Erythroblast (primary cell): ENCODE measurements around the gene SLC4A8.

Source experiments
- GATA1 ChIP-seq: IDR thresholded peaks from 2 replicates; pipeline ENCODE4 v1.6.1; 2011; ENCODE audit warnings: low read depth, mild to moderate bottlenecking, control low read depth, low read length, moderate library complexity
- POLR2A ChIP-seq: IDR thresholded peaks from 2 replicates; pipeline ENCODE4 v1.6.1; 2011; ENCODE audit warnings: mild to moderate bottlenecking, low read length

DNA sequence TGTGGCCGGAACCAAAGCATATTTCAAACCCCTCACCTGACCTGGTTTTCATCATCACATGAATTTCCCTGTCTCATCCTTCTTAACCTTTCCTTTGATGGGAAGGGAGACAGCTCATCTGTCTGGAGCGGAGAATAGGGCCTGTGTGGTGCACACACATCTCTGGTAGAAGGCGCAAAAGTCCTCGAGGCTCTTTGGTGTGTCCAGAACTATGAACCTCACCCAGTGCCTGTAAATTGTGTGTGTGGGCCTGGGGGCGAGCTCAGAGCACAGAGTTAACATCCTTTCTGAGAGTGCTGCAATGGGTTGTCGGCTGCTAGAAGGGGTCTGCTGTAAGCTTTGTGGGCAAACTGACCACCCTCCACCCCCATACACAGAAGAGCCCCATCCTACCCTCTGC is 34.2 kb upstream of the SLC4A8 start:
- TF ChIP-seq POLR2A = no peak
- no peak for TF ChIP-seq GATA1
